OCI-LY1 (cell line): ENCODE results near the gene WNK2.

Source experiments
- CTCF ChIP-seq: fragments of 200-600 bp; sonication (generic), shearing (Covaris generic); IDR thresholded peaks from 2 replicates; pipeline ENCODE4 v1.5.1; 2017; ENCODE audit warnings: mild to moderate bottlenecking, antibody characterized with exemption, low read length, moderate library complexity, mixed read lengths
- EZH2 ChIP-seq: fragments of 200-600 bp; sonication (generic), shearing (Covaris generic); IDR thresholded peaks from 2 replicates; pipeline ENCODE4 v1.8.0; 2017; ENCODE audit warnings: borderline replicate concordance, mixed run types, mild to moderate bottlenecking, antibody characterized with exemption, low read length, moderate library complexity, mixed read lengths

GRCh38 chr9:93292664-93293328, 108.9 kb downstream of the WNK2 start:
- TF ChIP-seq CTCF (no peak), EZH2 (no peak)
